Activated CD4-positive, CD25-positive, alpha-beta regulatory T cell (primary cell): Measurements from ENCODE around the gene FGF21.
"Not testable (repeated sequence)": the region's sequence is repeated elsewhere in the genome, so short reads cannot be mapped to it uniquely, and the experiment has no call there.

Experiments used
- DNase-seq, 4 experiments: peaks; one replicate each; lab custom pipeline; 2025; lab: John Stamatoyannopoulos, UW

FGF21 gene, protein sequence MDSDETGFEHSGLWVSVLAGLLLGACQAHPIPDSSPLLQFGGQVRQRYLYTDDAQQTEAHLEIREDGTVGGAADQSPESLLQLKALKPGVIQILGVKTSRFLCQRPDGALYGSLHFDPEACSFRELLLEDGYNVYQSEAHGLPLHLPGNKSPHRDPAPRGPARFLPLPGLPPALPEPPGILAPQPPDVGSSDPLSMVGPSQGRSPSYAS

DNA sequence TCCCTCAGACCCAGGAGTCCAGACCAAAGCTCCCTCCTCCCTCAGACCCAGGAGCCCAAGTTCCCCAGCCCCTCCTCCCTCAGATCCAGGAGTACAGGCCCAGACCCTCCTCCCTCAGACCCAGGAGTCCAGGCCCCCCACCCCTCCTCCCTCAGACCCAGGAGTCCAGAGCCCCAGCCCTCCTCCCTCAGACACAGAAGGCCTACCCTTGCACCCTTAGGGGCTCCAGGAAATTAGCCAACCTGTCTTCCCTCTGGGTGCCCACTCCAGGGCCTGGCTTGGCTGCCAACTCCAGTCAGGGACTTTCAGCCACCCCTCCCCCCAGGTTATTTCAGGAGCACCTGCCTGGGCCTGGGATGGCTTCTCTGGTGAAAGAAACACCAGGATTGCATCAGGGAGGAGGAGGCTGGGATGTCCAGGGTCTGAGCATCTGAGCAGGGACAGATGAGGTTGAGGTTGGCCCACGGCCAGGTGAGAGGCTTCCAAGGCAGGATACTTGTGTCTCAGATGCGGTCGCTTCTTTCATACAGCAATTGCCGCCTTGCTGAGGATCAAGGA, at the start of gene FGF21:
Gene FGF21 (plus strand): TSS at position 441 of the 558 bp plus-strand sequence. CDS start 713 bp downstream, outside the sequence.
- no peak for DNase-seq

DNA sequence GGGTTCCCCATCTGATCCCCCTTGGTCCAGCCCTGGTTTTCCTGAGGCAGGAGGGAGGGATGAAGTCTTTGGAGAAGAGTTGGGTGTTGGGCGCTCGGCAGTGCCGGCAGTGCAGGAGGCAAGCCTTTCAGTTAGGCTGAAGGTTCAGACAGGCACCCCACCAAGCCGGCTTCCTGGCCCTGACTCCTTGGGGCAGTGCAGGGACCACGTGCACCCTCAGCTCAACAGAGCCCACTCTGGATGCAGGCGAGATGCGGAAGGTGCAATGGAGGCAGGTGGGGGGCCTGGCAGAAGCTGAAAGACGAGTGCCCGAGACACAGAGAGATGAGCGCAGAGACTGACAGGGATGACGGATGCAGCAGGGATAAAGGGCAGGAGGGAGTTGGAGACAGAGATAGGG, 46.9 kb upstream of the FGF21 start:
- DNase-seq = no peak

DNA sequence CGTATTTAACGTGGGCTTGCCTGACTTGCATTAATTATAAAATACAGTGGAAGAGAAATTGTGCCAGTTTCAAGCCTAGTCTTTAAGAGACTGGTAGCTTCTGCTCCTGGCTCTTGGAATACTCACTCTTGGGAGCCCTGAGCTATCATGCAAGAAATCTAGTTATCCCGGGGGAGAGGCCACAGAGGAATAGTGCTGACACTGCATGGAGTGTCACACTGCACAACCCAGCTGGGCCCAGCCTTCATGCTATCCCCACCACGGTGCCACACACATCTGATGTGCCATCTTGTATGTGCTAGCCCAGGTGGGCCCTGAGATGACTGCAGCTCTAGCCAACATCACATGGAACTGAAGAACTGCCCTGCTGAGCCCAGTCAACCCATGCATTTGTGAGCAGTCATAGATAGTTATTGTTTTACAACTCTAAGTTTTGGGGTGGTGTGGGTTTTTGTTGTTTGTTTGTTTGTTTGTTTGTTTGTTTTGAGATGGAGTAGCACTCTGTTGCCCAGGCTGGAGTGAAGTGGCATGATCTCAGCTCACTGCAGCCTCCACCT, 44.1 kb upstream of the FGF21 start:
- DNase-seq = no peak

DNA sequence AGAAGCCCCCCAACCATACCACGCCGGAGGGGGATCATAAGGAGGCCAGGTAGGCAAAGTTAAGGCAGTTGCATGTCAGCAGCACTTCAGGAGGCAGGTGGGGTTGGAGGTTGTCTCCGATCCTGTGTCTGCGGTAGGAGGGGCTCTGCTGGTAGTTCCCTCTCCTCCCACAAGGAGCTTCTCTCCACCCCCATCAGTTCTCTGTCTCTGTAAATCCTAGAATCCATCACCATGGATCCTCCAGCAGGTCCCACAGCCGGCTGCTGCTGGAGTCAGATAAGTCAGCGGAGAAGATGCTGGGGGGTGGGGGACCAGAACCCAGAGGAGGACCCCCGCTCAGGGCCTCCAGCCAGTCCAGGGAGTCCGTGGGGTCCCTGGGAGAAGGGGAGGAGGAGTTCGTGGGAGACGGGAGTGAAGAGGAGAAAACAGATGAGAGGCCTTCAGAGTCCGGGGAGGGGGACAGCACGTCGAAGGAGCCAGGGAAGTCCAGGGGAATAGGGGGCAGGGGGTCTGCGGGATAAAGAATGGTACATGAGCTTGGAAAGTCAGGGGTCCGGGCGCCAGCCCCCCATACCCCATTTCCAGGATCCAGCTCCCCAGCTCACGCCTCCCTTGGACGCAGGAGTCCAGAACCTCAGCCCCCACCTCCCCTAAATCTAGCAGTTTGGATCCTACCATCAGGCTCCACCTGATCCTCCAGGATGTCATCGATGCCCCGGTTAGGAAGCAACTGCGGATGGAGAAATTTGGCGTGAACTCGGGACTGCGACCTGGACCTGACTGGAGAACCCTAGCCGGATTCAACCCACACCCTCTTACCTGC, 42.1 kb upstream of the FGF21 start:
- no peak for DNase-seq

DNA sequence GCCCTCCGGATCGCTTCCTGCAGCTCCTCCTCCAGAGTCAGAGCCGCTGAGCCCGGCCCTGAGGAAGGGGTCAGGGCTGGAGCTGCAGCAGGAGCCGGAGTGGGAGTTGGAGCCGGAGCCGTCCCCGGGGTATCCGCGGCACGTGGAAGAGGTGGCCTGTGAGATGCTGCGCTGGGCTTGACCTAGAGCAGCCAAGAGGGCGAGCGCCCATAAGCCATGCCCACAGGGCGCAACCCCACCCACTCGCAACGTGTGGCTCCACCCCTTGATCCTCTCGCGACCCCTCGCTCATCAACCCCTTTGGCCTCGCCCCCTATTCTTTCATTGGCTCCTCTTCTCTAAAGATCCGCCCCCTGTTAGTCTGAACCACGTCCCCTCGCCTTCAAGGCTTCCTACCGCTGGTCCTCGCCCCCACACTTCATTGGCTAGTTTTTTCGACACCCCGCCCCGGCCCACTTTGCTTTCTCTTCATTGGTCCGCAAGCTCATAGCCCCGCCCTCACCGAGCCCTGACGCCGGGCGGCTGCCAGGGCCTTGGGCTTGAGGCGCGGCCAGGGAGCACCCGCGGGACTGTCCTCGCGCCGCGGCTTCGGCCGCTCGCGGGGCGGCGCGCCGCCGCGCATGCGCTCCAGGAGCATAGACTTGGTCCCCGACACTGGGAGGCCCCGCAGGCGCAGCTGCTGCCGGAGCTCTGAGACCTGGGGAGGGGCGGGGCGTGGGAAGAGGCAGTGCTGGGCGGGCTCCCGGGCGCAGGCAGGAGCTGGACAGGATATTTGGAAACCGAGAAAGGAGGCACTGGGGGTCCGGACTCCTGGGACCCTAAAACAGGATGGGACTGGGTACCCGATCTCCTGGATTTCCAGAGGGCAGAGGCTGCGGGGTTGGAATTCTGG, 41.2 kb upstream of the FGF21 start:
- DNase-seq = peak; percentile 90 to 94 (median 94)

DNA sequence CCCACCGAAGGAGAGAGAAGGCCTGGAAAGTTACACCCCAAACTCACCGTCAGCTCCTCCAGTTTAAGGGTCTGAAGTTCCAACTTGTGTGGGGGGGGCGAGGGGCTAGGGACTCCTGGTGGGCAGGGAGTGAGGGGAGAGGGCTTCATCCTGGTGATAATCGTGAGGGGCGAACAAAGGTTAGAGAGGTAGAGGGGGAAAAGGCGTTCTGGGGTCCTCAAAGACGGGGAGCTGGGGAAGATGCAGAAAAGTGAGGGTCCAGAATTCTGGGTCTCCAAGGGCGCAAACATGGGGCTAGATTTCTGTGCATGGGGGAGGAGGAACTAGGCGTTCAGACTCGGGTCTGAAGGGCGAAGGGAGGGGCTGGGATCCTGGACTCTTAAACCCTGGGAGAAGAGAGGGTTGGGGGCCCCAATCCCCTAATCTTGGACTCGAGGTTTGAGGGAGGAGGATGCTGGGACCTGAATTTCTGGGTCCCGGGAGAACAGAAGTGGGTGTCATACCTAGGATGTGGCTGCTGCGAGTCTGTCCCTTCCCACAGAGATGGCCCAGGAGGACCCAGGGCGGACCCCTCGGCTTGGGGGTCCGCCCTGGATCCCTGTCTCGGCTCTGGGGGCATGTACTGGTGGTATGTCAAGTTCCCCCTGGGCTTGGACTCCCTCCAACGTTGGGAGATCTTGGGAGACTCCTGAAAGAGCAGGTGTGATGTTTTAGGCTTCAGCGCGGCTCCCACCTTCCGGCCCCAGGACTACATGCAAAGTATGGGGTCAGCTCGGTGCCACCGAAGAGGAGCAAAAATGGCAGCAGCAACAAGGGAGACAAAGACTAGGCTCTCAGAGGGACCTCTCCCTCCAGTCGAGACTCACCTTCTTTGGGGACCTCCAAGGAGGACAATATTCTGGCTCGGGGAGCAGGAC, 40.3 kb upstream of the FGF21 start:
- DNase-seq = no peak

DNA sequence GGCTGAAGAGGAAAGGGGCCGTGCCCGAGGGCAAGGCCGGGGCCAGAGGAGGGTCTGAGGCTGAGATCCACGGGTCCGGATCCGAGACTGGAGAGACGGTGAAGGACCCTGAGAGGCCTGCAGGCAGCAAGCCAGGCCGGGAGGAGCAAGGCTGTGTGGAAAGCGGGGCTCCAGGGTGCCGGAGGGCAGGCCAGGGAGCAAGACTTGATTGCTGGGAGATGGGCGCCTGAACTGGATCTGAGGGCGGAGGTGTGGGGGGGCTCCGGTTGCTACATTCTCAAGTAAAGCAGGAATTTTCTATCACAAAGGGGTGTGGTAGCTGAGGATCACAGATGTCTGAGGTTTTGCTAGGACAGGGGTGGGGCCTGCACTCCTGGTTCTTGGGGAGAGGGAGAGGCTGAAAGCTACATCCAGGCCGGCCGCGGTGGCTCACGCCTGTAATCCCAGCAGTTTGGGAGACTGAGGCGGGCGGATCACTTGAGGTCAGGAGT, 39.6 kb upstream of the FGF21 start:
- DNase-seq = no peak

DNA sequence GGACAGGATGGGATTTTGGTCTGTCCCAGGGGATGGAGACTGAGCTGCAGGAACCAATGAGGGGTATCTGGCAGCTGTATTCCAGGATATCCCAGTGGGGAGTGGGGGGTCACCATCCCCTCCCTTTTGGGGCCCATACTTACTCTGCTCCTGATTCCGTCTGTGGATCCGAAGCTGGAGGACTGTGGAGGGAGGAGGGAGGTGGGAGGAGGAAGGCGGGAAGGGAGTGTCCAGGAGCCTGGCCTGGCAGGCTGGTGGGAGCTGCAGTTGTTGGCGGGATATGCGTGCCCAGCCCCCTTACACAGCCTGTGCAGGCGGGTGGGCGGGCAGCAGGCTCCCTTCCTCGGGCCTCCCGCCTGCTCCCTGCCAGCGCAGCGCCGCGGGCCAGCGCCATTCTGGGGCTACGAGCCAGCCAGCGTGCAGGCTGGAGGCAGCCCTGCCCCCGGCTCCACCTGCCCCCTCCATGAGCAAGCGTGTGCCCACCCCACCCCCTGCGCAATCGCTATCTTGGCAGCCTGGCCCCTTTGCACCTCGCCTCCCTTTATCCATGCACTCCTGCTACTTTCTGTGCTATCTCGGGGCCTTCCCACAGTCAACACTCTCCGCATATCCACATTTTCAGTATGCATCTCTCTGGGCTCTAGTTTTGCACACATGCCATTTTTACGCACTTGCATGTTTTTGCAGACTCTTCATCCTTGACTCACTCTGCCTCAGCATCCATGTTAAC, 38.6 kb upstream of the FGF21 start:
- DNase-seq = no peak

DNA sequence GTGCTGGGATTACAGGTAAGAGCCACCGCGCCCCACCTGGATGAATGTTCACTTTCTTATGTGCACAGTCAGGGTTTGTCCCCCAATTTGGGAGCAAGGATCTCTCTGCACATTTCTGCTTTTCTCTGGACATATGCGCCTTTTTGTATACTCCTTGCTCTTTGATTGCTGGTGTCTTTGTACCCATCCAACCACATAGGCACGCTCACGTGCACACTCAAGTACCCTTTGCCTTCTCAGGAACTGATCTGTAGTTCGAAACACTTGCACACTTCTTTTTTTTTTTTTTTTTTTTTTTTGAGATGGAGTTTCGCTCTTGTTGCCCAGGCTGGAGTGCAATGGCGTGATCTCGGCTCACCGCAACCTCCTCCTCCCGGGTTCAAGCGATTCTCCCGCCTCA, 37.2 kb upstream of the FGF21 start:
- not testable (repeated sequence) for DNase-seq

DNA sequence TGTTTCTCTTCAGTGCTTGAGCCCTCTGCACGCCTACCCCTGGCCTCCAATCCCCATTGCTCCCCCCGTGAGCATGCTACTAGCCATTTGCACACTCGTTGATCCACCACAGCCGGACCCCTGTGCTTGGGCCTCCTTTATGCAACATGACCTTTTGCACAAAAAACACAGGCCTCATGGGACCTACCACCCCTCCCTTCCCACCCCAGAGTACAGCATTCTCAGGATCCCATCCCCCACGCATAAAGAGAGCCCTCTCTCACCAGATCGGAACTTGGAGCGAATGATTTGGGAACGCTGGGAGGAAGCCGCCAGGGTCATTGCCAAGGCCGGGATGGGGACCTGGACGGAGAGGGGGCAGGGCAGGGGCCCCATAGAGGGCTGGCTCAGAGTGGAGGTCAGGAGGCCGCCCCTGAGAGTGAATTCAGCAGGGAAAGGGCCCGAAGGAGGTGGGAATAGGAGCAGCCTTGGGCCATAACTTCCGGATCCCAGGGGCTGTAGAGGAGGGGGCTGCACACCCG, 36.6 kb upstream of the FGF21 start:
- no peak for DNase-seq

DNA sequence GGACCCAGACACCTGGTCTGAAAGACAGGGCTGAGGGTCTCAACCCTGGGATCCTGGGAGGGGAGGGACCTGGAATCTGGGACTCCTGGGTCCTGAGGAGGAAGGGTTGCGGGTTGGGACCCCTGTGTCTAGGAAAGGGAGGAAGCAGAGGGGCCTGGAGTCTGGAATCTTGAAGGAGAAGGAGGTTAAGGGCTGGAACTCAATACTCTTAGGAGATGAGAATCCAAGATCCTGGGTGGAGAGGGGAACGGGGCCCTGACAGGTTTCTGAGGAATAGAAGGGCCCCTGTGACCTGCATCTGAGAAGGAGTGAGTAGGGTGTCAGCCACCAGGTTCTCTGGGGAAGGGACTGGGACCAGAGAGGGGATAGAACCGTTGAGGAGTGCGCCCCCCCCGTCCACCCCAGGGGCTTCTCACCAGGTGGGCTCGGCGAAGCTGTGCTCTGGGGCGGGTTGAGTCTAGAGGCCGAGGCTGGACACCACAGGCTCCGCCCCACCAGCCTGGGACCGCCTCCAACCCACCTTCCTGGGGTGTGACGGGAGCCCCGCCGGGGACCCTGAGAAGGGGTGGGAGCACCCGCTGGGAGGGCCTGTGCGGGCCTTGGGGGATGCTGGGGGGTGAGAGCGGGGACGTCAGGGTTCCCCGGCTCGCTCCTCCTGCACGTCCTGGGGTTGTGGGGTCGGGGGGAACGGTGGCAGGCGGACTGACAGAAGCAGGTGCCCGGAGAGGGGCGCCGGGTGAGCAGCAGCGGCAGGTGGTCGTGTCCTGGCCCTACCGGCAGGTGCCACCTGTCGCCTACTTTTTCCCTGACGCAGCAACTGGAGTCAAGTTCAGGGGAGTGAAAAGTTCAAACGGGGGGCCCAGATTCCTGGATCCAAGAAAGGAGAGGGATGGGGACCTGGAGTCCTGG, 35.8 kb upstream of the FGF21 start, which contains the start of gene MAMSTR:
Gene MAMSTR (minus strand): TSS at position 463 of the 909 bp plus-strand sequence. CDS start 694 bp downstream, outside the sequence.
- DNase-seq = no peak

DNA sequence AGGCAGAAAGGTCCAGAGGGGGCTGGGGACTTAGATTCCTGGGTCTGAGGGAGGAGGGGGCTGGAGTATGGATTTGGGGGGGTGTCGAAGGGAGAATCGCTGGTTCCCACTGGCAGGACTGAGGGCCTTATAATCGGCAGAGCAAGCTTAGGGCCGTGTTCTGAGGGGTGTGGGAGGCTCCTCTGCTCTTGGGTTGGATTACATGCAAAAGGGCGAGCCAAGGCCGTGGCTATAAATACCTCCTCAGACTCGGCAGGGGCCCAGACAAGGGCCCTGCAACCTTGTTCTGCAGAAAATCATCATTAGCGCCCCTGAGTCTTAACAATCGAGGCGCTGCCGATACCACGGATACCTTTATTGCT, 35.1 kb upstream of the FGF21 start:
- no peak for DNase-seq

DNA sequence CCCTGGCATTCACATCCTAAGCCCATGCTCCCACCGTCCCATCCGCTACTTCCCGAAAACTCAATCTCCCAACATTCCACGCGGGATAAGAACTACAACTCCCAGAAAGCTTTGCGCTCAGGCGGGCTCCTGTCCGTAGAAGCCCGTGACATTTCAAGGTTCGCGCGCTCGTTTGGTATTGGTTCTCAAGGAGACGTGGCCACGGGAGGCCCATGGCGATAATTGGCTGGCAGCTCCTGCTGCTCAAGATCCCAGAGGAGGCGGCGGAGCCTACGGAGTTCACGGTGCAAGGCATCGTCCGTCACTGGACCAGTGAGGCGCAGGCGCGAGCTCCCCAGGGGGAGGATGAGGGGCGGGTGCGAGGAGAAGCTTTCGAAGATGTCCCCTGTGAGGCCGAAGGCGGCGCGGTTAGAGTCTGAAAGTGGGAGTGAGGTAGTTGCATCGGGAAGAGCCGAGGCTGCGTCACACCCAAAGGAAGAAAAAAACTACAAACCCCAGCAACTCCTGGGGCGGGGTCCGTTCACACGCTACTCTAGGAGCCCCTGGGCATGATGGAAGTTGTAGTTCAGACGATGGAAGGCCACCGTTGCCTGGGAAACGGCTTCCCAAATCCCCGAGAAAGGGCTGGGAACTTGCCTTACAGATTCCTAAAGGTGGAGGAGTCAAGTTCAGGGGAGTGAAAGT, 34.6 kb upstream of the FGF21 start:
- DNase-seq = peak; percentile 76 to 86 (median 79)

DNA sequence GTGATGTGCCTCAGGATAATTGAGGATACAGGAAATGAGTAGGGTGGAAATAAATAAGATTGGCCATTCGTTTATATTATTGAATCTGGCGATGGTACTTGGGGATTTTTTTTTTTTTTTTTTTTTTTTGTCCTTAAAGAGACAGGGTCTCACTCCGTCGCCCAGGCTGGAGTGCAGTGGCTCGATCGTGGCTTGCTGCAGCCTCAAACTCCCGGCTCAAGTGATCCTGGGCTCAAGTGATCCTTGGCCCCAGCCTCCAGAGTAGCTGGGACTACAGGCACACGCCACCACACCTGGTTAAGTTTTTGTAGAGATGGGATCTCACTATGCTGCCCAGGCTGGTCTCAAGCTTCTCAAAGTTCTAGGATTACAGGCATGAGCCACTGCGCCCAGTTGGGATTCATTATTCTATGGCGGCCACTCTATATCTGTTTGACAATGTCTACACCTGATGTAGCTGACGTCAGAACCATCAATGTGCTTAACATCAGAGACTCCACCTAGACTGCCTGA, 33.1 kb upstream of the FGF21 start:
- DNase-seq = no peak

DNA sequence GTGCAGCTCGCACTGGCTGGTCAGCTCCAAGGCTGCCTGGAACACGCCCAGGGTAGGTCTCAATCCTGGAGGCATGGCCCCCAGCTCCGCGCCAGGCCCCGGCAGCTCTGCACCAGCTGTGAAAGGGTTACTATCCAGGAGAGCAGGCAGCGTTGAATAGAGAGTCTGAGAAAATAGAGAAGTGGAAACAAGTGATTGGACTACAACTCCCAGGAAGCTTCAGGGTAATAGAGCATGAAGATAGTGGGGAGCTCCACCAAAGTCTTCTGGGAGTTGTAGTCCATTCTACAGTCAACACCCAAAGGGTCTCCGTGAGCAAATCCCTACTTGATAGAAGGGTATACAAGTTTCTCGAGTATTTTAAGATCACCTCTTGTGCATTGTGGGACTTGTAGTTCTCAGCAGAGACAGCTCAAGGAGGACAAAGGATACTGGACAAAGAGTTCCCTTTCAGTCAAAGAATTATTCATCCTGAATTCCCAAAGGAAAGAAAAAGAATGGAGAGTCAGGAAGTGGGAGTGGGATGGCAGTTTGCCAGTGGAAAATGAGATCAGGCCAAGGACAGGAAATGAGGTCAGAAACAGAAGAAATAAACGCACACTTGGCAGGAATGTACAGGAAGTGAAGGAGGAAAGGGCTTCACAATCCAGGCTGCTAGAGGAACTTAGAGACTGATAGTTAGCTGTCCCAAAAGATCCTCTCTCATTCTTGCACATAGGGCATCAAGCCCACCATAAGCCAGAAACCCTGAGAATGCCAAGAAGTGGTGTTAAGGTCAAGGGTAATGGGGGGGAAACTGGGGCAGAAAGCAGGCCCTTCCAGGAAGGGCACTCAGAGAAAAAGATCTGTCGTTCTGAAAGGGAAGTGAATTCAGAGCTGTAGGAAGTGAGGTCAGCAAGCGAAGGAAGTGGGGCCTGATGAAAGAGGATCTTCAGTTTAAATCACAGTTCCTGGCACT, 30.2 kb upstream of the FGF21 start:
- no peak for DNase-seq

DNA sequence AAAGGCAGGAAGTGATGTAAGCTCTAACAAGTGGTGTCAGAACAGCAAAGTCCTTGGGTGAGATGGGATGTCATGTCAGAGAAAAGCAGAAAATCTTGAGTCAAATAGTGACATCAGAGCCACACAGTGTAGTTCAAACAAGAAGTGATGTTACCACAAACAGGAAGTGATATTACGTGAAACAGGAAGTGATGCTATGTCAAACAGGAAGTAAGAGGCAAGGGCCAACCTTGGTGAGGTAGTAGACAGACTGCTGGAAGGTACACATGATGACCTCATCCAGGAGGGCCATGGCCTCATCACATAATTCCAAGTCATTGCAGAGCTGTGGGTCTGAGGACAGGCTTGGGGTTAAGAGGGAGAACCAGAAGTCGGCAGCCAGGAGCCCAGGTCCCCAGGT, 28.8 kb upstream of the FGF21 start:
- DNase-seq = no peak
